G401.6 (cell line): ENCODE data around the gene APOBEC3G.

Experiments
- FAIRE-seq: peaks from 2 replicates; lab custom pipeline; 2012; peaks lifted over from hg19 to GRCh38; lab: Jason Lieb, UNC

Gene APOBEC3G

DNA sequence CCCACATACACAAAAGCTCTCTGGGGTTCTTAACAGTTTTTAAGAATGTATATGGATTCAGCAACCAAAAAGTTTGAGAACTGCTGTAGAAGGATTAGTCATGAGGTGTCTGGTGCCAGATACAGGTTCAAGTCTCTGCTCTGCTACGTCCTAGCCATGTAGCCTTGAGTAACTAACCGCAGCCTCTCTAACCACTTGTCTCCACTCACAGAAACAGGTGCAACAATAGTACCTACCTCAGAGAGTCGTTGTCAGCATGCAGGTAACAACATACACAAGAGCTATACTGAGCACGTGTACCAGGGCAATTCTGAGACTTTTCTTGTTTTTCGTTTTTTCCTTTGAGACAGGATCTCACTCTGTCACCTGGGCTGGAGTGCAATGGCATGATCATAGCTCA is 48.5 kb downstream of the APOBEC3G start:
- no peak for FAIRE-seq

DNA sequence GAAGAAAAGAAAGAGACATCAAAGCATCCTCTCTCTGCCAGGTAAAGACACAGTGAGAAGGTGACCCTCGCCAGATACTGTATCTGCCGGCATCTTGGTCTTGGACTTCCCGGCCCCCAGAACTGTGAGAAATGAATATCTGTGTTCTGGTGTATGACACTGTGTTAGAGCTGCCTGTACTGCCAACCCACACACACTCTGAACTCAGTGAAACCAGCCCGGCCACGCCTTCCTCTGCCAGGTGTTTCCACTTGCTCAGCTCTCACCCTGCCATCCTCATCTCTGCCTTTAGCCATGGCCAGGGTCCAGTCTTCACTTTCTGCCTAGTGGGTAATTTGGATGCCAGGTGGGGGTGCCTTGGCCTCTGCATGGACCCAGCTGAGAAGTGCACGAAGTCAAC is 51.4 kb downstream of the APOBEC3G start:
- FAIRE-seq, result no peak

DNA sequence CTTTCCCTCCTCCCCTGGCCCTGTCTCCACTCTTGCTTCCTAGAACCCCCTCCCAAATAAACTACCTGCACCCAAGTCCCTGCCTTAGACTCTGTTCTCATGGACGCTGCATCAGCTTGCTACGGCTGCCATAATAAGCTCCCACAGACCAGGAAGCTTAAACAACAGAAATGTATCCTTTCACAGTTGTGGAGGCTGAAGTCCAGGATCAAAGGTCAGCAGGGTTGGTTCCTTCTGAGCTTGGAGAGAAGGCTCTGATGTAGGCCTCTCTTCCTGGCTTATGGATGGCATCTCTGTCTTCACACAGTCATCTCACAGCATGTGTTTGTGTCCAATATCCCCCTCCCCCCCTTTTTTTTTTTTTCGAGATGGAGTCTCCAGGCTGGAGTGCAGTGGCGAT is 52.0 kb downstream of the APOBEC3G start:
- no peak for FAIRE-seq

DNA sequence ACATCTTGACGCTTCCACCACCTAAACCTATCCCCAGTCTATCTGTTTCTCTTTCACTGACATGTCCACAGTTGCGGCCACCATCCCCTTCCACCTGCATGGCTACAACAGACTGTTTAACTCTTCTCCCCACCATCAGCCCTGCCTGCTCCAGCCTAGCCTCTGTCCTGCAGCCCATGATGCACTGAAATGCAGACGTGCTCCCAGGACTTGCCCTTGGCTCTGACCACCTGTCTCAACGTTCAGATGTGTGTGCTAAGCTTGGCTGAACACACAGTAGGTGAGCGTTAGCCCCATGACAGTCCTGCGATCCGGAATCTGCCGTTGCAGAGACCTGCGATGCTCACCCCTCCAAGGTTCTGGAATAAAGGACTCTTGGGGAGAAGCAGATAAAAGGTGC is 52.7 kb downstream of the APOBEC3G start:
- FAIRE-seq, result no peak

DNA sequence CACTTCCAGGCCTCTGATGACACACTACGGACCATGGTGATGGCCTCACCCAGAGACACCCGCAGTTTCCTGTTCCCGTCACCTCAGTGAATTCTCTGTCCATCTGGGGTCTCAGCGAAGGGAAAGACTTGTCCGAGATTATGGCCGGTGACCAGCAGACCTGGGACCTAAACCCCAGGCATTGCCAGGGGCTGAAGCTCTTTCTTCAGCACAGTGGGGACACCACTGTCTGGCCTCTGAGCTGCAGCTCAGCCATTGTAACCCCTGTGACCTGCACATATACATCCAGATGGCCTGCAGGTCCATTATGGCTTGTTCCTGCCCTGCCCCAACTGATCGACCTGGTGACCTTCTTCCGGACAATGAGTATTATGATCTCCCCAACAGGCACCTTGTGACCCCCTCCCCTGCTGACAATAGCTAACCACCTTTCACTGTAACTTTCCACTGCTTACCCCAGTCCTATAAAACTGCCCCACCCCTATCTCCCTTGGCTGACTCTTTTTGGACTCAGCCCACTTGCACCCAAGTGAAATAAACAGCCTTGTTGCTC is 53.2 kb downstream of the APOBEC3G start:
- no peak for FAIRE-seq

DNA sequence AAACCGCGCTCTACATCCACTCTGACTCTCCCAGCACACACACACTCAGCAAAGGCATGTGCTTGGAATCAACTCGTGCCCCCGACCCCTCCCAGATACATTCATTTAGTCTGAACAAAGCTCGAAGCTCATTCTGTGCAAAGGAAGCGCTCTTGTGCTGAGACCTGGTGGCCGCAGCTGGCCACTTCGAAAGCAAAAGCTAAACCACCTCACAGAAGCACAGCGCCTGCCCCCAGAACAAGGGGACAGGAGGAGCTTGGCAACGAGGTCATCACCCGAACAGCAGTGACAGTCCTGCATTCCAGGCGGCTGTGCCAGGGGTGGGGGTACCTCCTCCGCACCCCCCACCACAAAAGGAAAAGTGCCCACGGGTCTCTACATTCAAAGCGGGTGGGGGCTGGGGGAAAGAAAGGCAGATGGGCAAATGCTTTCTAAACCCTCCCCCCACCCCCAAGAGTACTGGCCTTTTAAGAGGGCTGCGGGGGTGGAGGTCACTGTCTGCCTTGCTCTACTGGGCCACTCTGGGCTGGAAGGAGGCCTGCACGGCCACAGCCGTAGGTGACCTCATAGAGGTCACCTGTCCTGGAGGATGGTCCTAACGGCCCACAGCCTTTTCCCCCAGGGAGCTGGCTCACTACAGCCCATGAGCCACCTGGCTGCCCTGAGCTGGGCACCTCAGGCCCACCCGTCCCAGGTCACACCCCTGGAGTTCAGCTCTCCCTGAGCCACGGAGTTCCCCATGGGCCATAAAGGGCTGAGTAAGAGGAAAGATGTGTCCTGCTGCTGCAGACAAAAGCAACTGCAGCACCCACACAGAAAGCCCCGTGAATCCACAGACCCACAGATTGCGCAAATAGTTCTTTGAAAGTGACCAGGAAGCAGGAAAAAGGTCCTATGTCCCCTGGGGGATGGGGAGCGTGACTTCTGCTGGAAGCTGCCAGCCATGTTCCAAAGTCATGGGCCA is 54.1 kb downstream of the APOBEC3G start:
- FAIRE-seq, result no peak

DNA sequence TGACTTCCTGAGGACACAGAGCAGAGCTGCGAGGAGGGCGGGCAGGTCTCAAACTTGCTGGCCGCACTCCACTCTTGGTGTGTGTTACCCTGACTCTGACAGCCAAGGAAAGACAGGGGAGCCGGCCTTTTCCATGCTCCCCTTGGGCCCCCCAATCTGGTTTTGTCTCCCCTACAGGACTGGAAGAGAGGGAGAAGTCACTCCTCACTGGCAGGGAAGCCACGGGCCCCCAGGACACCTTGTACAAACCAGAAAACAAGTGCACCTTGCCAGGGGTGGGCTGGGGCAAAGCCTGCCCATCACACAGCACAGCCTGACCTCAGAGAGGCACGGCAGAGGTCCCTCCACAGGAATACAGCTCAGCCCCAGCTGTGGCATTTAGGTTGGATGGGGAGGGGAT is 55.2 kb downstream of the APOBEC3G start:
- FAIRE-seq, result no peak

DNA sequence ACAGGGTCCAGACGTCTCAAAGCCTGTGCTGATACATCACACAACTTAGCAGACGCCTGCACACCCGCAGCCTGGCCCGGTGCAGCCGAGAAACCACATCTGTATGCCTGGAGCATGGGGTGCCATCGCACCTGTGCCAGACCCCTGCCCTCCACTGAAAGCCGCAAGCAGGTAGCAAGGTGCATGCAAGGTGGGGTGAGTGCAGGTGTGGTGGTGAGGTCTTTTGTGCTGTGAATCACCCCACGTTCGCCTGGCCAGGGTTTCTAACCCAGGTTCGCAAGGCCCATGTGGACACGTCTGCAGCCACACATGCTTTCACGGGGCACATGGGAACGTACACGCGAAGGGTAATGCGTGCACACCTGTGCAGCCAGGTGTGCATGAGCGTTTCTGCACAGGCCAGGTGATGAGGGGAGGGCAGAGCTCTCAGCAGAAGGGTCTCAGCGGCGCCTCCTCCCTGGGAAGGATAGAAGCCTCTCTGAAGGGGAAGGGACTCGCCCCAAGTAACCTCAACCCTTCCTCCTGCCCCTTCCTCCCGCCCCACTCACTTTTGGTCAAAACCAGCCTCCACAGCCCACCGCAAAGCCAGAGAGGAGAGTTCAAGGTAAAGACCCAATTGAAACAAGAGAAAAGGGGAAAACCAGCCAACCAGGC is 55.9 kb downstream of the APOBEC3G start:
- FAIRE-seq, result no peak

DNA sequence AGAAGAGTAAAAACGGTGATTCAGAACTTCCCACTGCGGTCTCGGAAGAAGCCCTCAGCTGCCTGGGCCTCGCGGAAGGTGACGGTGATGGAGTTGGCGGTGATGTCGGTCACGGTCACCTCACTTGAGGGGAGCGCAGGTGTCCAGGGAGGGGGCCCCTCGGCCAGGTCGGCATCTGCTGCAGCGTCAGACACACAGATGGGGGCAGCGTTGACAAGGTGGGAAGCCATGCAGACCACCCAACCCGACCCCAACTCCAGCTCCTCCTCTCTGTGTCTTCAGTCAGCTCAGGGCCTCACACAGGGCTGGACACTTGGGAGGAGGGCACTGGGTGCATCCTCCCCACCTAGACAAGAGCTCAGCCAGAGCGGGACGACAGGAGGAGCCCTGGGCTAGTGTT is 56.8 kb downstream of the APOBEC3G start:
- no peak for FAIRE-seq

DNA sequence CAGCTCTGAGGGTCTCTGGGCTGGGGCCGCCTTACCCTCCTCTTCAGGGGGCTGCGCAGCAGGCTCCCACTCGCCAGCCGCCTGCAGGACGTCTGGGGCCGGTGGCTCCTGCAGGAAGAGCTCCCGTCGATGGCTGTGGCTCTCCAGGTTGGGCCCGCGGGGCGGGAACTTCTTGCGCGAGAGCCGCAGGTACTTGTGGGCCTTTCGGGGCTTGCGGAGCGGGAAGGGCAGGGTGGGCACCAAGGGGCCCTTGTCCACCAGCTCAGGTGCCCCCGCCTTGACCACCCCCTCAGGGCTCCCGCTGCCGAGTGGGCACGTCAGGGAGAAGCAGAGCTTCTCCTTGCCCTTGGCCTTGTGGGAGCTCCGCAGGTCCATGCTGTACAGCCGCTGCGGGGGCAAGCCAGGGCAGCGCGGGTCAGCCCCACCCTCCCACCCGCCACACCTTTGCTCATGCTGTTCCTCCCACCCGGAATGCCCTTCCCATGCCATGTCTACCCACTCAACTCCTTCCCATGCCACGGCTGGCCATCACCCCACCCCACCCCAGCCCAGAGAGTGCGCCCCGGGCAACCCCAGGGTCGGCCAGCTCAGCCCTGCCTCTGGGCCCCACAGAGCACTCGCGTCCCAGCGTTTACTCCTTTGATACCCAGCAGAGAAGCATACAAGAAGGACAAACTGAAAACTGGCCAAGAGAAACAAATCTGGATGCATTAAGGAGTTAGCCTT is 57.5 kb downstream of the APOBEC3G start:
- no peak for FAIRE-seq

DNA sequence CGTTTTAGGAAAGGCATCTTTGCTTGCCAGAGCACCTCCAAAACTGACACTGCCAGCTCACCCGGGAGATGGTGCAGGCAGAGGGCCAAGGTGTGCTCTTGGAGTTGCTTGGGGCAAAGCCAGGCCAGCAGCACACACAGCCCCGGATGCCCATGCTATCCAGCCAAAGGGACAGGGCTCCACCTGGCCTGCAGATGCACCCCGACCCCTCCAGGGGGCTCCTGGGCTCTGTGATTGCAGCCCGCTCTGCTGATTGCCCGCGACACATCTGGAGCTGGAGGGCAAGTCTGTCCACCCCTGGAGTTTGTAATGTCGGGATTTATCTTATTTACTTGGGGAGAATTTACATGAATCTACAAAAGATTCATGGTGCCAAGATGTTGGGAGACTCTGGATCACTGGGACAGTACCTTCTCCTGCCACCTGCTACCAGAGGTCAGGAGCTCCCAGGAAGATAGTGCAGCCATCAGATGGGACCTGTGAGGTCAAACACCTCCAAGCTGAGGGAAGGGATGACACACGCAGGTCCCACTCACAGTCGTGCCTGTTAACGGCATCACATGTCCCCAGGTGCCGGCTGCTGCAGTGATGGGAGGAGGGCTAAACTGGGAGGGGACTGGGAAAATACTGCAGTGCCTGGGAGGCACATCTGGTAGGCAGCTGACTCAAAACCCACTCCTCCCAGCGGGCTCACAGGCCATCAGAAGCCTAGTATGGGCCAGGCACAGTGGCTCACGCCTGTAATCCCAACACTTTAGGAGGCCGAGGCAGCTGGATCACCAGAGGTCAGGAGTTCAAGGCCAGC is 58.2 kb downstream of the APOBEC3G start:
- no peak for FAIRE-seq

DNA sequence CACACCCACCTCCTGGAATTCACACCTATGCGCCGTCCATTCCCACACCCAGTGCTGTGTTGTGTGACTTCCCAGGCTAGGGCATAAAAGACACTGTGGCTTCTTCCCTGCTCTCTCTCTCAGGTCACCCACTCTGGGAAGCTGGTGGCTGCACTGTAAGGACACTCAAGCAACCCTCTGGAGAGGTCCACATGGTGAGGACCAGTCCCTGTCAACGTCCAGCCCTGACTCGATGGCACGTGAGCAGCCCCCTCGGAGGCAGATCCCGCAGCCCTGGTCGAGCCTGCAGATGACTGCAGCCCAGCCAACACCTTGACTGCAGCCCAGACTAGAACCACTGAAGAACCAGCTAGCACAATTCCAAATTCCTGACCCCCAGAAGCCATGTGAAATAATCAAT is 59.2 kb downstream of the APOBEC3G start:
- FAIRE-seq, result no peak
